H1 (cell line): Measurements from ENCODE around the gene NDUFB10. TPM values are rescaled to one million over a fixed set of nuclear protein-coding genes. Genes with fewer than 3 reads are reported as not detected.

ENCODE experiments used
- ATF3 ChIP-seq: IDR thresholded peaks from 2 replicates; pipeline ENCODE4 v1.6.1; 2011; ENCODE audit warnings: low read depth, mild to moderate bottlenecking, low read length; ENCODE audit not compliant: insufficient read depth
- CHD2 ChIP-seq: IDR thresholded peaks from 2 replicates; pipeline ENCODE4 v1.6.1; 2012; ENCODE audit warnings: low read length, improper control_type of control experiment
- E2F6 ChIP-seq: IDR thresholded peaks from 2 replicates; pipeline ENCODE4 v1.6.1; 2012; ENCODE audit warnings: inconsistent platforms
- EP300 ChIP-seq, 2 experiments: IDR thresholded peaks; 1 replicate in 1 of 2; 2 replicates in 1 of 2; pipeline ENCODE4 v1.6.1; 2011 to 2012; ENCODE audit warnings: low read depth in 2 of 2, low read length in 2 of 2, mild to moderate bottlenecking in 2 of 2, borderline replicate concordance in 1 of 2, inconsistent platforms in 1 of 2, moderate library complexity in 1 of 2
- FOSL1 ChIP-seq: IDR thresholded peaks from 2 replicates; pipeline ENCODE4 v1.6.1; 2011; ENCODE audit warnings: mild to moderate bottlenecking, low read depth, low read length, moderate library complexity; ENCODE audit not compliant: insufficient read depth
- HDAC2 ChIP-seq, 2 experiments: fragments of 300-600 bp in 1 of 2; sonication (generic) in 1 of 2; IDR thresholded peaks; 2 replicates each; pipeline ENCODE4 v1.6.1; 2011 to 2012; ENCODE audit warnings: low read depth in 2 of 2, low read length in 2 of 2, mild to moderate bottlenecking in 2 of 2, moderate library complexity in 2 of 2, borderline replicate concordance in 1 of 2, inconsistent platforms in 1 of 2
- JUND ChIP-seq: IDR thresholded peaks from 2 replicates; pipeline ENCODE4 v1.6.1; 2011; ENCODE audit warnings: mild to moderate bottlenecking, improper control_type of control experiment, low read length
- MAFK ChIP-seq: IDR thresholded peaks from 2 replicates; pipeline ENCODE4 v1.6.1; 2012; ENCODE audit warnings: low read depth, mild to moderate bottlenecking, improper control_type of control experiment, low read length
- PHF8 ChIP-seq: fragments of 200-600 bp; sonication (generic); conservative IDR thresholded peaks from 2 replicates; pipeline ENCODE4 v1.7.1; 2012; ENCODE audit warnings: low read depth, mild to moderate bottlenecking, inconsistent platforms, low read length, moderate library complexity
- POLR2AphosphoS5 ChIP-seq: IDR thresholded peaks from 2 replicates; pipeline ENCODE4 v1.6.1; 2011; ENCODE audit warnings: low read depth, low read length
- SIN3A ChIP-seq, 2 experiments: IDR thresholded peaks in 1 of 2; conservative IDR thresholded peaks in 1 of 2; 2 replicates each; pipeline ENCODE4 v1.6.1; 2011 to 2012; ENCODE audit warnings: low read length in 2 of 2, improper control_type of control experiment in 1 of 2, low read depth in 1 of 2, mild to moderate bottlenecking in 1 of 2
- SP1 ChIP-seq: IDR thresholded peaks from 2 replicates; pipeline ENCODE4 v1.6.1; 2011; ENCODE audit warnings: low read depth, low read length
- SP2 ChIP-seq: IDR thresholded peaks from 2 replicates; pipeline ENCODE4 v1.6.1; 2012; ENCODE audit warnings: mild to moderate bottlenecking, low read length, inconsistent platforms
- USF2 ChIP-seq: IDR thresholded peaks from 2 replicates; pipeline ENCODE4 v1.6.1; 2011; ENCODE audit warnings: low read length, improper control_type of control experiment
- polyA plus RNA-seq, 7 experiments: library from polyadenylated mRNA; depleted of rRNA in 3 of 7; stranded (reverse) in 5 of 7; unstranded in 2 of 7; fragments of >200 nt in 5 of 7; fragments of 200-250 nt in 2 of 7; gene quantifications; 1 replicate in 5 of 7; 2 replicates in 1 of 7; 4 replicates in 1 of 7; pipeline versions ENCODE4 v1.2.1 to v1.2.3, GENCODE V29; 2011 to 2013; ENCODE audit warnings: missing spikeins in 2 of 7, mixed read lengths in 2 of 7
- total RNA-seq: library from RNA; stranded (reverse); fragmentation: NEBNext Ultra II Directional; extraction: Animal tissue kit (Norgen Biotek cat#: 25700); gene quantifications from 2 replicates; pipeline ENCODE4 v1.2.1, GENCODE V29; 2021

Gene NDUFB10
- total and polyA plus RNA-seq, 2 of the 8 experiments (the other 6 are each of a cell fraction or from before 2014, with no cell fraction given) = 183 to 194 TPM

- TF ChIP-seq CHD2 (no peak; the same call in 1 of the 2 replicates), SIN3A (conservative IDR thresholded peaks at IDR 0.05 in 1 of 2, IDR thresholded peaks at IDR 0.05 in 1 of 2; ENCODE audit: low read depth in 1 of 2, low read length in 2 of 2) (peak; percentile 72 to 74; a peak in 2 of 4 replicates), SP2 (no peak), EP300 (IDR thresholded peaks at IDR 0.05; ENCODE audit: borderline replicate concordance in 1 of 2, low read depth in 2 of 2, low read length in 2 of 2) (no peak), JUND (no peak), USF2 (no peak; the same call in 1 of the 2 replicates), ATF3 (no peak), PHF8 (peak; percentile 87), MAFK (no peak), HDAC2 (IDR thresholded peaks at IDR 0.05; ENCODE audit: borderline replicate concordance in 1 of 2, low read depth in 2 of 2, low read length in 2 of 2) (no peak; a peak in 1 of 4 replicates), FOSL1 (no peak), SP1 (no peak), E2F6 (0 out of 2 replicates have a peak, but pooled peaks have one; percentile 16), POLR2AphosphoS5 (peak; percentile 94)
Measured at GRCh38 chr16:1959269-1960039, at the start of gene NDUFB10 (continued).
